AG09309 (cell line): ENCODE measurements around the gene NINL.
"Not testable (repeated sequence)": the region's sequence is repeated elsewhere in the genome, so short reads cannot be mapped to it uniquely, and the experiment has no call there.

Source experiments
- DNase-seq: peaks from one replicate; pipeline ENCODE4 v3.0.0-alpha.2; 2010; ENCODE audit warnings: low read depth
- H3K4me3 ChIP-seq: 2 replicates; pipeline ENCODE4 v1.5.1; 2011; ENCODE audit warnings: mild to moderate bottlenecking, low read depth, low read length, moderate library complexity; ENCODE audit not compliant: control insufficient read depth
- CTCF ChIP-seq: IDR thresholded peaks from 2 replicates; pipeline ENCODE4 v1.5.1; 2011; ENCODE audit warnings: mild to moderate bottlenecking, low read depth, low read length, inconsistent platforms; ENCODE audit not compliant: insufficient read depth, control insufficient read depth; ENCODE audit errors: missing control alignments

NINL gene

GRCh38 chr20:25478889-25479568 is 106.3 kb downstream of the NINL start:
- DNase-seq = no peak
- no peak overlapping the region for H3K4me3 ChIP-seq
- no peak for TF ChIP-seq CTCF

- TF ChIP-seq CTCF = no peak
- DNase-seq = no peak
Measured at GRCh38 chr20:25477014-25477882, 108.1 kb downstream of the NINL start.

GRCh38 chr20:25476106-25477013 is 109.0 kb downstream of the NINL start:
- TF ChIP-seq CTCF = no peak
- no peak for DNase-seq
- no peak overlapping the region for H3K4me3 ChIP-seq

More at GRCh38 chr20:25477014-25477882, 108.1 kb downstream of the NINL start:
- H3K4me3 ChIP-seq = no peak overlapping the region

- not testable (repeated sequence) for H3K4me3 ChIP-seq, DNase-seq
Measured at GRCh38 chr20:25473297-25473696, 112.0 kb downstream of the NINL start.

- DNase-seq = no peak
- no peak overlapping the region for H3K4me3 ChIP-seq
- no peak for TF ChIP-seq CTCF
Measured at GRCh38 chr20:25471020-25471419, 114.3 kb downstream of the NINL start.

- no peak for DNase-seq
- peak; percentile 57 for TF ChIP-seq CTCF
Measured at GRCh38 chr20:25470045-25470444, 115.3 kb downstream of the NINL start.

More at GRCh38 chr20:25470045-25470444, 115.3 kb downstream of the NINL start:
- H3K4me3 ChIP-seq = no peak overlapping the region
